Stromal cell of bone marrow (primary cell): ENCODE data around the gene RASA2.

ENCODE experiments used
- DNase-seq: peaks from one replicate; pipeline ENCODE4 v3.0.0-alpha.2; 2012; ENCODE audit warnings: low read depth

The RASA2 gene

GRCh38 chr3:141646760-141647561 is 160.1 kb downstream of the RASA2 start:
- no peak for DNase-seq

GRCh38 chr3:141647562-141647915 is 160.7 kb downstream of the RASA2 start:
- DNase-seq = no peak

GRCh38 chr3:141648055-141648910 is 161.5 kb downstream of the RASA2 start:
- no peak for DNase-seq

- DNase-seq = no peak
Observed at GRCh38 chr3:141649871-141650270, 163.0 kb downstream of the RASA2 start.

GRCh38 chr3:141650783-141651182 is 164.0 kb downstream of the RASA2 start:
- DNase-seq = no peak

- no peak for DNase-seq
Observed at GRCh38 chr3:141651409-141651808, 164.6 kb downstream of the RASA2 start.

- DNase-seq = no peak
Observed at GRCh38 chr3:141652349-141652748, 165.5 kb downstream of the RASA2 start.

GRCh38 chr3:141653847-141654246 is 167.0 kb downstream of the RASA2 start:
- no peak for DNase-seq

- DNase-seq = no peak
Observed at GRCh38 chr3:141655801-141656200, 169.0 kb downstream of the RASA2 start.

- DNase-seq = peak; percentile 58
Observed at GRCh38 chr3:141656771-141657170, 169.9 kb downstream of the RASA2 start.

GRCh38 chr3:141657516-141657915 is 170.7 kb downstream of the RASA2 start:
- DNase-seq = no peak

- DNase-seq = no peak
Observed at GRCh38 chr3:141659821-141660613, 173.2 kb downstream of the RASA2 start.

GRCh38 chr3:141660614-141660947 is 173.8 kb downstream of the RASA2 start:
- no peak for DNase-seq

GRCh38 chr3:141661229-141662196 is 174.7 kb downstream of the RASA2 start:
- DNase-seq = no peak

- DNase-seq = no peak
Observed at GRCh38 chr3:141663993-141664392, 177.2 kb downstream of the RASA2 start.
